Upper lobe of left lung (tissue), 4 donors: ENCODE measurements around the gene NDUFA11.

ENCODE experiments used
- CTCF ChIP-seq, 6 experiments: fragments of 450-650 bp in 4 of 6; fragments of 200-600 bp in 2 of 6; sonication (generic) in 2 of 6; IDR thresholded peaks; one replicate each; pipeline ENCODE4 v1.5.1; 2016 to 2019; ENCODE audit warnings: antibody characterized with exemption in 6 of 6
- POLR2AphosphoS5 ChIP-seq, 2 donors: sonication (generic); formaldehyde crosslinking; IDR thresholded peaks; one replicate each; pipeline ENCODE4 v1.5.1; 2017; ENCODE audit warnings: antibody characterized with exemption in 2 of 2

GRCh38 chr19:5950741-5951140 is 47.2 kb upstream of the NDUFA11 start:
- TF ChIP-seq CTCF (IDR thresholded peaks at IDR 0.05), result no peak
- no peak for TF ChIP-seq POLR2AphosphoS5 (IDR thresholded peaks at IDR 0.05)
